ENCODE results near the gene NTN5. TPM values are rescaled to one million over a fixed set of nuclear protein-coding genes. Genes with fewer than 3 reads are reported as not detected.

NTN5 gene
- total RNA-seq, 1 experiment from 2014 or later = 0.55 TPM

- Histone ChIP-seq H2BK5ac (ENCODE audit: insufficient read length, low read length) (no peak overlapping the region), H3K4me1 (ENCODE audit: insufficient read depth, low read length) (peaks cover 3% of the 10 kb centered on the region; the same call in 1 of the 2 replicates), H2BK120ac (ENCODE audit: low read depth, low read length, poor library complexity, severe bottlenecking) (no peak overlapping the region), H3K18ac (ENCODE audit: insufficient read length, low read depth, low read length) (no peak overlapping the region), H3K4me2 (ENCODE audit: insufficient read depth, insufficient read length, low read length) (no peak overlapping the region), H3K79me2 (ENCODE audit: insufficient read depth, low read length) (peaks cover 18% of the 10 kb centered on the region), H3K4ac (ENCODE audit: low read depth, low read length) (no peak overlapping the region), H3K9ac (ENCODE audit: extremely low read depth, insufficient read length, low read length) (no peak overlapping the region), H3K9me3 (ENCODE audit: control insufficient read depth, low read depth, low read length) (no peaks in the 10 kb centered on the region), H3K14ac (ENCODE audit: insufficient read depth, low read length) (no peak overlapping the region), H3K27ac (ENCODE audit: insufficient read length, low read depth, low read length) (no peak overlapping the region), H3K23ac (ENCODE audit: insufficient read length, low read depth, low read length) (no peak overlapping the region), H3K56ac (ENCODE audit: insufficient read length, low read depth, low read length) (no peak overlapping the region), H3K23me2 (ENCODE audit: insufficient read length, low read depth, low read length, poor library complexity, severe bottlenecking) (peaks cover 10% of the 10 kb centered on the region), H4K91ac (ENCODE audit: insufficient read length, low read depth, low read length) (no peak overlapping the region), H3K79me1 (ENCODE audit: insufficient read depth, low read depth, low read length, poor library complexity, severe bottlenecking) (peaks cover 4% of the 10 kb centered on the region), H2BK12ac (ENCODE audit: insufficient read length, low read depth, low read length) (no peak overlapping the region), H3T11ph (ENCODE audit: low read length) (no peak overlapping the region), H3K27me3 (ENCODE audit: insufficient read depth, low read length) (no peaks in the 10 kb centered on the region), H2AFZ (ENCODE audit: low read length) (no peak overlapping the region), H4K8ac (replicated peaks; ENCODE audit: insufficient read length, low read depth, low read length) (no peak overlapping the region), H2AK5ac (ENCODE audit: insufficient read length, low read length) (no peak overlapping the region), H4K5ac (ENCODE audit: insufficient read length, low read depth, low read length) (no peak overlapping the region), H2BK15ac (ENCODE audit: low read depth, low read length) (no peak overlapping the region), H4K20me1 (ENCODE audit: control insufficient read depth, insufficient read depth, insufficient read length) (no peaks in the 10 kb centered on the region), H2BK20ac (ENCODE audit: low read depth, low read length, poor library complexity, severe bottlenecking) (no peak overlapping the region)
- Mint-ChIP-seq H3K27ac (peak overlapping the region in 2 of 3 experiments; percentile 89 to 96; a peak in 3 of 7 replicates), H3K4me1 (peaks cover 40 to 54% of the 10 kb centered on the region in 2 experiments), H3K36me3 (ENCODE audit: insufficient read depth in 1 of 3, low read depth in 3 of 3) (peaks cover 36 to 56% (median 53%) of the 10 kb centered on the region in 3 experiments), H3K9me3 (no peaks in the 10 kb centered on the region; a peak in 1 of 5 replicates), H3K4me3 (peak overlapping the region; percentile 97 to 99), H3K27me3 (ENCODE audit: low read depth) (no peaks in the 10 kb centered on the region; the same call in 1 of the 2 replicates)
- no peak for TF ChIP-seq CTCF (conservative IDR thresholded peaks at IDR 0.05)
- DNase-seq = no peak
- no CpG with 5 or more reads among the region's 16 CpGs for WGBS (ENCODE audit: extremely low coverage, insufficient read length, low lambda C conversion rate)
Measured at GRCh38 chr19:48616041-48616436, 56.8 kb downstream of the NTN5 start.
